Right ventricle myocardium inferior (tissue), 1 donor: ENCODE data around the gene STOX2. TPM values are rescaled to one million over a fixed set of nuclear protein-coding genes. Genes with fewer than 3 reads are reported as not detected.
A peak's percentile ranks its signal among the peaks of the same experiment; 100 is the strongest.

Experiments used
- ATAC-seq: fragments of 200-7000 bp; cut with Tn5 transposase; one replicate; pipeline ENCODE4 v1.9.1; 2020; ENCODE audit warnings: mild to moderate bottlenecking, moderate library complexity
- DNase-seq: peaks from one replicate; pipeline ENCODE4 v3.0.0; 2021; ENCODE audit errors: missing footprints
- intact Hi-C: fragments of 100-400 bp; cut with DNase I; formaldehyde crosslinking; loops from one replicate; pipeline ENCODE4 v1.11.0; 2022
- total RNA-seq: library from RNA; stranded (reverse); fragmentation: NEBNext Ultra II Directional; extraction: Animal tissue kit (Norgen Biotek cat#: 25700); gene quantifications from one replicate; pipeline ENCODE4 v1.2.1, GENCODE V29; 2021
- donor health status: DM: no; HTN: yes; CAD: no; lungs with severe emphysema.

Gene STOX2
- total RNA-seq, 1 donor from 2014 or later, result 9.9 TPM

- intact Hi-C loops, result no loop called here
- peak; percentile 63 for ATAC-seq
- no peak for DNase-seq
Observed at GRCh38 chr4:184000457-184001396, 95.6 kb downstream of the STOX2 start.

DNA sequence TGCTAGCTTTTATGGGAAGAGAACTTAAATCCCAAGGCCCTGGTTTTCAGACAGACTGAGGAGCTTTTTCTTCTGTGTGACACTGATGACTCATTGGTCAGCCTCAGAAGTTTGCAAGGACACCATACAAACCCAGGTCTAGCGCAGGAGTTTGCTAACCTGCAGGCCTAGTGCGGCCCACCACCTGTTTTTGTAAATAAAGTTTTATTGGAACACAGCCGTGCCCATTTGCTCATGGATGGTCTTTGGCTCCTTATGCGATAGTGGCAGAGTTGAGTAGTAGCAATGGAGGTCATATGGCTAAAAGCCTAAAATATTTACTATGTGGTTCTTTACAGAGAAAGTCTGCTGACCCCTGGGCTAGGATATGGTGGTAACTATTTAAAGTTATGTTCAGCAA is 98.3 kb downstream of the STOX2 start:
- DNase-seq (no peak), ATAC-seq (no peak)
- intact Hi-C loops, result no loop called here

- intact Hi-C loops, result no loop called here
- no peak for ATAC-seq
- no peak for DNase-seq
Observed at GRCh38 chr4:184007891-184008290, 102.8 kb downstream of the STOX2 start.

DNA sequence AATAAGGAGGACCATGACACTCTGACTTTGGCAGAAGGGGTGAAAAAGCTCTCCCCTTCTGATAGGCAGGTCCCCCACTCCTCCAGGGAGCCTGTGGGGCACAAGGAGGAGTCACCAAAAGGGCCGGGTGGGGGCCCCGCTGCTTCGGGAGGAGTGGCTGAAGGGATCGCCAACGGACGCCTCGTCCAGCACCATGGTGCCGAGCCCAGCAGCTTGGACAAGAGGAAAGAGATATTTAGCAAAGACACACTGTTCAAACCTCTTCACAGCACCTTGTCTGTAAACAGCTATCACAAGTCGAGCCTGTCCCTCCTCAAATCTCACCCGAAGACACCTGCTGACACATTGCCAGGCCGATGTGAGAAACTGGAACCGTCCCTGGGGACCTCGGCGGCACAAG is 105.6 kb downstream of the STOX2 start:
- ATAC-seq, result no peak
- no peak for DNase-seq
- intact Hi-C loops, result loop anchor here (10.0 kb wide), 1 partner anchor 166 kb away; no protein-coding TSS in a partner anchor

DNA sequence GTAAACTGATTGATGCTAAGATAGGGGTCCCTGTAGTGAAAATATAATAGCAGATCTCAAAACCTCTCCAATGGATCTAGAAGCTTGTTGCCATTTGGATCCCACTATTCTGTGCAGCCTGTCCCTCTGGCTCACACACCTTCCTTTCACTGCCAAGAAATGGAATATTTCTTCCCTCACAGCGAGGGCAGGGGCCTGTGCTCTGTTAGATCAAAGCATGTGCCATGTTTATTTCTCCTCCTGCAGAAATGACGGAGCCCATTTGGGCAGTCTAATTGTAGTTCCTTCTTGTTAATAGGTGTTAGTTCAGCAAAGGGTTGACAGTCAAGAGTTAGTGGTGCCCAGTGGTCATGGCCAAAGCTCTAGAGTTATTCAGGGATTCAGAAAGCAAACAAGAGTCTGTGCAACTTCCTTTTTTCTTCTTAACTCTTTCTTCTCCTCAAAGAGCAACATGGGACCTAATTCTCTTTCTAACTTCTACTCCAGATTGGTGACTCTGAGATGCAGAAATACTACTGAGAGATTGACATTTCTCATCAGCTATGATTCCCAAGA is 106.8 kb downstream of the STOX2 start:
- intact Hi-C loops, result loop anchor here (10.0 kb wide), 1 partner anchor 167 kb away; no protein-coding TSS in a partner anchor
- DNase-seq (no peak), ATAC-seq (peak; percentile 71)

GRCh38 chr4:184012937-184013336 is 107.8 kb downstream of the STOX2 start:
- intact Hi-C loops, result loop anchor here (10.0 kb wide), 1 partner anchor 168 kb away; no protein-coding TSS in a partner anchor
- DNase-seq (no peak), ATAC-seq (no peak)

GRCh38 chr4:184014301-184014700 is 109.2 kb downstream of the STOX2 start:
- DNase-seq (no peak), ATAC-seq (no peak)
- intact Hi-C loops, result loop anchor here (10.0 kb wide), 1 partner anchor 170 kb away; no protein-coding TSS in a partner anchor

DNA sequence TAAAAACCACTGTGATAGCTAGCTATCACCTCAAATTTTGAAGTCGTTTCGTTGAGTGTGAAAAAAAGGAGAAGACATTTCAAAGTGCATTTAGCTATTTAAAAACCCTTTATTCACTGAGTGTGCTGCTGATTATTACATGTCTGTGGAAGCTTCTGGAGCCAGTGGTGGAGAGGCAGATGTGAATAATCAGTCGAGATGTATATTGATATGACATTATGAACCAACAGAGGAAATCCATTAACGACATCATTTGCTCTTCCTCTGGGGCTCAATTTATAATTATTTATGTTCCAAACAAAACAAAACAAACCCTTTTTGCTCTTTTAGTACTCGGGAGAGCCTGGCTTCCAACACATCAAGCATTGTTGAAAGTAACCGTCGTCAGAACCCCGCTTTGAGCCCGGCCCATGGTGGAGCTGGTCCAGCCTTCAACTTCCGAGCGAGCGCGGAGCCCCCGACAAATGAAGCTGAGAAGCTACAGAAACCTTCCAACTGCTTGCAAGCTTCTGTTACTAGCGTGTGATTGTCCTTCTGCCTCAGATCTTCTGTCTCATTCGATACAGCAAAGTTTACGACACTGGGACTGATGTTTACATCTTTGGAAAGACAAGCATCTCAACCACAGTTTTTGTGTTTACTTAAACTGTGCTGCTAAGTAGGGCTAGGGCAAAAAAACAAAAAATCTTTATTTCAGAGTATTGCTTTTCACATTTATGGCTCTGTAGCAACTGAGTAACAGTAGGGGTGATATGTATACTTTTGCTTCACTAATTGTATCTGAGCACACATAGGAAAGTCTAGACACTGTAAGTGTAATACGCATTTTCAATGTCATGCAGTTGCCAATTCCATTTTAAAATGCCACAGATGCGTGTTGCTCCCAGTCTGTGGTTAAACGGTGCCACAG is 111.9 kb downstream of the STOX2 start:
- no peak for ATAC-seq

GRCh38 chr4:184019076-184019475 is 114.0 kb downstream of the STOX2 start:
- ATAC-seq, result no peak
- no peak for DNase-seq
- intact Hi-C loops, result loop anchor here (10.0 kb wide), 1 partner anchor 174 kb away; no protein-coding TSS in a partner anchor

More for the DNA sequence above, 111.9 kb downstream of the STOX2 start:
- intact Hi-C loops, result loop anchor here (10.0 kb wide), 1 partner anchor 172 kb away; no protein-coding TSS in a partner anchor
- DNase-seq, result no peak

DNA sequence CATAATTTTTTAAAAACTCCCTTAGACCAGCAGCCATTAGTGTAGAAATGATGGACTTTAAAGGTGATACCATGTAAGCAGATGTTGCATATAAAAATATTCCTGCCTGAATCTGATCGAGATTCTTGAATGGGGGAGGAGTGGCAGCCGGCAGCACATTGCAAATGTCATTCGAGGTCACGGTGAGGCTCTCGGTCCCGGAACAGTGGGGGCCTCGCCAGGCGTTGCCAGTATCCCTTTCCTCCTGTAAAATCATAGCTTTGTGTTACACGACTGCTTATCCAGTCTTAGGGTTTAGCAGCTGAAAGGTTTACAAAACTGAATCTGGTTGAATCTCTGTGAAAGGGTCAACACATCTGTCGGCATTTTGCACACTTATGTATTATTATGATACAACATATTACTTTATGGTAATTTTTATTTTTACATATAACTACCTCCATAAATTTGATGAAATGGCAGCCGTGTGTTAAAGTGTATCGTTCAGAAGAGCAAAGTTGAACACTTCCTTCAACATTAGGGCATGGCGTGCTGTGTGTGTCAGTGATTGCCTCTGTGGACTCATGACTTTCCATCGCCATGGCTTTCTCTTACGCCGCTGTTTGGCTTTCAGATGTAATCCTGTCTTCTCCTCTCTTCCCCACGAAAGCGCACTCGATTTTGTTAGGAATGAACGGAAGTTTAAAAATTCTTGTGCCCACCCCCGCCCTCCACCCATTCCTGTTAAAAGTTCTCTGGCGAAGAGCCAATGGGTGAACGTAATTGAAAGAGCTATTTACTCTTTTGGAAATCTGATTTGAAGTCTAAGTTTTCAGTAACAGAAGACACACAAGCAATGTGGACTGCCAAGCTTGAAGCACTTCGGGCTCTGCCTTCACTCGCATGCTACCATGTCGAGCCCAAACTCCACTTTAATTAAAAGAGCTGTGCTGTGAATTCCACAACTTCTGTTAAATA is 114.8 kb downstream of the STOX2 start:
- DNase-seq, result no peak
- intact Hi-C loops, result loop anchor here (10.0 kb wide), 1 partner anchor 175 kb away; no protein-coding TSS in a partner anchor
- no peak for ATAC-seq

- DNase-seq, result no peak
- intact Hi-C loops, result no loop called here
- ATAC-seq, result no peak
Observed at GRCh38 chr4:184021389-184021788, 116.3 kb downstream of the STOX2 start.

DNA sequence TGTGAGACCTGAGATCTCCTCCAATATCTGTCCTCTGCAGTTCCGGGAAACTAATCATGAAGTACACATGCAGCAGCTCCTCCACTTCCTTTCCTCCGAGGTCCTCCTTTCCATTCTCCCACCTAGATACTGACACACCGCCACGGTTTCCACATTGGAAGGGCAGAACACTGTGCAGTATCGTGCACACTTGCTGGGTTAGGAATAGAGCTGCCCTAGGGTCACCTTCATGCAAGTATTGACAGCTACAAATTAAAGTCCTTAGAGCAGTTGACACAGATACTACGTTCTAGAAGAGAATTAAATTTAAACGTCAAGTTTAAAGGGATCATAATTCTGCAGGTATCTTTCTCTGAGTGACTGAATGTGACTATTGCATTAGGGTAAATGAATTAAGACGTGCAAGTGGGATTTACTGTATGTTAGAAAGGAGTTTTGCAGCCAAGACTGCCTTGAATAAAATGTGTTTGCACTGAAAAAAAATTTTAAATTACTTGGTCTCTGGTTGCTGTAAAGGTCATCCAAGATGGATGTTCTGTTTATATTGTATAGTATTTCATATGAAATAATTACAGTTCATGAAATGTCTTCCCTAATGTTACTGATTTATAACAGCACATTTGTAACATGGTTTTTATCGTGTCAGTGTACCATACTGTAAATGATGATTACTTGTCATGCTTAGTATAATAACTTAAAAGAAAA is 117.7 kb downstream of the STOX2 start:
- intact Hi-C loops, result no loop called here
- no peak for DNase-seq
- no peak for ATAC-seq

GRCh38 chr4:184024637-184025036 is 119.5 kb downstream of the STOX2 start:
- no peak for ATAC-seq
- DNase-seq, result no peak
- intact Hi-C loops, result no loop called here

GRCh38 chr4:184028561-184029374 is 123.7 kb downstream of the STOX2 start:
- DNase-seq (peak; percentile 70), ATAC-seq (no peak)
- intact Hi-C loops, result no loop called here

- intact Hi-C loops, result no loop called here
- DNase-seq (no peak), ATAC-seq (no peak)
Observed at GRCh38 chr4:184030036-184030435, 124.9 kb downstream of the STOX2 start.

DNA sequence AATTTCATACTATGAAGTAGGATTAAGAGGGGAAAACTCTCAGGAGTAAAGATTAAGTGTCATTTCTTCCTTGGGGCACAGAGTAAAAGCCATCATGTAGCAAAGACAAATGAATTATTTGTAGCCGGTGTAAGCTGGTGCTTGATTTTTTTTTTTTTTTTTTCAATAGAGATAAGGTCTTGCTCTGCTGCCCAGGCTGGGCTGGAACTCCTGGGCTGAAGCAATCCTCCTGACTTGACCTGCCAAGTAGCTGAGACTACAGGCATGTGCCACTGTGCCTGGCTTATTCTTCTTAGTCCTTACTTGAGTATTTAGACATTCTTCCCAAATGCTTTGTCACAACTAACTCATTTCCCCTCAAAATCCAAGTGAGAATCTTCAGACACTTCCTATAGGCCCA is 125.7 kb downstream of the STOX2 start:
- intact Hi-C loops, result no loop called here
- DNase-seq (no peak), ATAC-seq (peak; percentile 75)
